ENCODE results near the gene SLC38A6. TPM values are rescaled to one million over a fixed set of nuclear protein-coding genes. Genes with fewer than 3 reads are reported as not detected.
A peak's percentile ranks its signal among the peaks of the same experiment; 100 is the strongest.

SLC38A6 gene
- total and polyA plus RNA-seq, 7 donors = 1.5 to 11.9 (median 4.9) TPM

DNA sequence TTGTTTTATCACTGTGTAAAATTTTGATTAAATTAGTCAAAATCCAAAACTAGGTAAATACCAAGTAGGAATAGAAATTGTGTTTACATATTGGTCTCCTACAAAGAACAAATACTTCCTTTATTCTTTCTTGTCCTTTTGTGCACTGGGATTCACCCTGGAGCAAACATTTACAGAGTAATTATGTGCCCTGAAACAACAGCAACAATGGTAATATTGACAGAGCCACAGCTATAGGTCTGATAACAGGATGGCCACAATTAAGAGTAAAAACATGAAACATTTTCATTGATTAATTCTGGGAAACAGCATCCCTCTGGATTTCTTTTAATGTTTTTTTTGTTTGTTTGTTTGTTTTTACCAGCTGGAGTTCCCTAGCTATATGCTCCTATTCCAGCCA is 61.2 kb downstream of the SLC38A6 start:
- Histone ChIP-seq H3K4me1 (no peaks in the 10 kb centered on the region), H3K9me3 (no peaks in the 10 kb centered on the region), H3K27ac (no peak overlapping the region), H3K36me3 (ENCODE audit: insufficient read depth in 1 of 2, low read depth in 1 of 2) (peaks cover 0 to 14% of the 10 kb centered on the region in 2 donors), H3K4me3 (no peak overlapping the region), H3K27me3 (ENCODE audit: insufficient read depth in 3 of 3, low read length in 2 of 3) (no peaks in the 10 kb centered on the region)
- DNase-seq = no peak
- no peak for ATAC-seq
- TF ChIP-seq, protein P1, sequence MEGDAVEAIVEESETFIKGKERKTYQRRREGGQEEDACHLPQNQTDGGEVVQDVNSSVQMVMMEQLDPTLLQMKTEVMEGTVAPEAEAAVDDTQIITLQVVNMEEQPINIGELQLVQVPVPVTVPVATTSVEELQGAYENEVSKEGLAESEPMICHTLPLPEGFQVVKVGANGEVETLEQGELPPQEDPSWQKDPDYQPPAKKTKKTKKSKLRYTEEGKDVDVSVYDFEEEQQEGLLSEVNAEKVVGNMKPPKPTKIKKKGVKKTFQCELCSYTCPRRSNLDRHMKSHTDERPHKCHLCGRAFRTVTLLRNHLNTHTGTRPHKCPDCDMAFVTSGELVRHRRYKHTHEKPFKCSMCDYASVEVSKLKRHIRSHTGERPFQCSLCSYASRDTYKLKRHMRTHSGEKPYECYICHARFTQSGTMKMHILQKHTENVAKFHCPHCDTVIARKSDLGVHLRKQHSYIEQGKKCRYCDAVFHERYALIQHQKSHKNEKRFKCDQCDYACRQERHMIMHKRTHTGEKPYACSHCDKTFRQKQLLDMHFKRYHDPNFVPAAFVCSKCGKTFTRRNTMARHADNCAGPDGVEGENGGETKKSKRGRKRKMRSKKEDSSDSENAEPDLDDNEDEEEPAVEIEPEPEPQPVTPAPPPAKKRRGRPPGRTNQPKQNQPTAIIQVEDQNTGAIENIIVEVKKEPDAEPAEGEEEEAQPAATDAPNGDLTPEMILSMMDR (IDR thresholded peaks at IDR 0.05) = no peak
- intact Hi-C loops (cut with DNase I) = no loop called here

DNA sequence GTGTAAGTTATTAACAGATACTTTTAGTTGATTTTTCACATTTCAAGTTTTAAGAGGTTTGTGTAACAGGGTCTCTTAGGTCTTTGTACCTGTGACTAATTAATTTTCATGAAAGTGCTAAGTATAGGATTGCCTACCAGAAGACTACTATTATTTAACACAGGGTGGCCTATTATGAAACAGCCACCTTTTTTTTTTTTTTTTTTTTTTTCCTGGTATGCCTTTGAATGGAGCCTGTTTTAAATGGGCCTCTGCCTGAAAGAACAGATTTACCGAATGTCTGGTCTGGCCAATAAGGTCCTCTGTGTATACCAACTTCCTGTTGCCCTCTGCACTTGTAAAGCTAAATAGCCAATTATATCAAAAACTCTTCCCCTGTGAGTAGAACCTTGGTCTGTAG is 62.5 kb downstream of the SLC38A6 start:
- peaks cover 0 to 14% of the 10 kb centered on the region in 2 donors for H3K36me3 ChIP-seq (ENCODE audit: insufficient read depth in 1 of 2, low read depth in 1 of 2)
- no peak overlapping the region for H3K4me3 ChIP-seq
- no peaks in the 10 kb centered on the region for H3K27me3 ChIP-seq (ENCODE audit: insufficient read depth in 3 of 3, low read length in 2 of 3)
- intact Hi-C loops (cut with DNase I) = no loop called here
- H3K27ac ChIP-seq = no peak overlapping the region
- no peak for DNase-seq
- no peaks in the 10 kb centered on the region for H3K9me3 ChIP-seq
- ATAC-seq = no peak
- 73 to 94% (median 86%) methylated on average over 1 of the region's 1 CpG for WGBS, 3 donors
- H3K4me1 ChIP-seq = no peaks in the 10 kb centered on the region
- TF ChIP-seq, protein P1 (IDR thresholded peaks at IDR 0.05) = no peak

DNA sequence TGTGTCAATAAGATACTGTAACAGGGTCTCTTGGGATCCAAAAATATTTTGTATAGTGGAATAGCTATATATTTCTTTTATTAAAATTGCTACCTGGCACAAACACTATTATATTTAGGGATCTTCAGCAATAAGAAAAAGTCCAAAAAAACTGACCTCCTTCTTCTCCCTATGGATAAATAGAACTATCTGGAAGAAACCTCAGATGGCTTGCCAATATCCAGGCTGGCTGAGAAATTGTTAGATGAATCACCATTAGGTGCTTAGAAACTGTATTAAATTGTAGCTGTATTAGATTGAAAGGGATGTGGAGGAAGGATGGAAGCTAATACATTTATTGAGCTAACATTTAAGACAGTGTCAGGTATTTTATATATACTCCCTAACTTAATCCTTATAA is 66.0 kb downstream of the SLC38A6 start:
- Histone ChIP-seq H3K9me3 (no peaks in the 10 kb centered on the region), H3K27me3 (ENCODE audit: insufficient read depth in 3 of 3, low read length in 2 of 3) (no peaks in the 10 kb centered on the region), H3K27ac (no peak overlapping the region), H3K4me3 (no peak overlapping the region), H3K36me3 (ENCODE audit: insufficient read depth in 1 of 2, low read depth in 1 of 2) (peaks cover 0 to 14% of the 10 kb centered on the region in 2 donors), H3K4me1 (no peaks in the 10 kb centered on the region)
- TF ChIP-seq, protein P1 (IDR thresholded peaks at IDR 0.05) = no peak
- ATAC-seq (no peak), DNase-seq (no peak)
- intact Hi-C loops (cut with DNase I) = no loop called here

DNA sequence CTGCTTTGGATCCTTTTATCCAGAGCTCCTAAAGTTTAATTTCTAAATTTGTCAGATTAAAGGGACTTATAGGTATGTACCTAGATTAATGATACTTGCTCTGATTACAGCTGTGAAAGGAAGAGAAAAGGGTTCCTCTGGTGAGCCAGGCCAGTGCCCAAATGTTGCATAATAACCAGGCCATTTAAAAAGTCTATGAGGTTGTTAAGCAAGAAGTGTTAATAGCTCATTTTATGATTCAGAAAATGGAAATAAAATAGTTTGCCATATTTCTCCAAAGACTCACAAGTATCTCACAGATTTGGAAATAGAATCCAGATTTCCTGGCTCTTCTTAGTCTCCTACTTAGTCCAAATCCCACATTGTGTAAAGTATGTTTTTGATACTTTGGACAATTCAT is 67.6 kb downstream of the SLC38A6 start:
- H3K27ac ChIP-seq = no peak overlapping the region
- DNase-seq (peak in 1 of 2 donors; percentile 11), ATAC-seq (peak in 1 of 4 donors; percentile 47)
- peaks cover 6% of the 10 kb centered on the region for H3K9me3 ChIP-seq
- no peaks in the 10 kb centered on the region for H3K27me3 ChIP-seq (ENCODE audit: insufficient read depth in 3 of 3, low read length in 2 of 3)
- H3K4me1 ChIP-seq = no peaks in the 10 kb centered on the region
- intact Hi-C loops (cut with DNase I) = no loop called here
- TF ChIP-seq, protein P1 (IDR thresholded peaks at IDR 0.05) = no peak
- H3K4me3 ChIP-seq = no peak overlapping the region
- H3K36me3 ChIP-seq (ENCODE audit: insufficient read depth in 1 of 2, low read depth in 1 of 2) = peaks cover 0 to 14% of the 10 kb centered on the region in 2 donors

DNA sequence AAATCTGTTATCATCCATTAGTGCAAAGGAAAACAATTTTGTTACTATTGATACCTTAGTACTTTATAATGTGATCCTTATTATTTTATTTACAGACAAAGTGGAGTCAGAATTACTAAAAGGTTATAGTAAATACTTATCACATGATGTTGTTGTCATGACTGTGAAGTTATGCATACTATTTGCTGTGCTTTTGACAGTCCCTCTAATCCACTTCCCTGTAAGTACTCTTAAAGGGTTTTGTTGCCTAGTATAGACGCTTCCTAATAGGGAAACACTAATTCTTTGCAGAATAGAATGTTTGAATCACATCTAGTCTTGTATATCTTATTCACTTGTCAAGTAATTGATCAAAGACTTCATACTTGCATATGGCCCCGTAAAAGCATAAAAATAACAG is 69.4 kb downstream of the SLC38A6 start:
- 93 to 98% (median 94%) methylated on average over 2 of the region's 2 CpGs for WGBS, 3 donors
- peaks cover 0 to 11% of the 10 kb centered on the region in 2 donors for H3K36me3 ChIP-seq (ENCODE audit: insufficient read depth in 1 of 2, low read depth in 1 of 2)
- no peak for ATAC-seq

More for the DNA sequence above, 69.4 kb downstream of the SLC38A6 start:
- H3K27ac ChIP-seq = no peak overlapping the region
- TF ChIP-seq, protein P1 (IDR thresholded peaks at IDR 0.05) = no peak
- H3K9me3 ChIP-seq = peaks cover 15% of the 10 kb centered on the region
- no peak for DNase-seq
- H3K4me3 ChIP-seq = no peak overlapping the region
- H3K4me1 ChIP-seq = no peaks in the 10 kb centered on the region
- no peaks in the 10 kb centered on the region for H3K27me3 ChIP-seq (ENCODE audit: insufficient read depth in 3 of 3, low read length in 2 of 3)
- intact Hi-C loops (cut with DNase I) = no loop called here
